Sigmoid colon (tissue), 4 donors: Measurements from ENCODE around the gene SLC9C2.

Source experiments
- POLR2AphosphoS5 ChIP-seq, 4 donors: sonication (generic); formaldehyde crosslinking; IDR thresholded peaks; one replicate each; pipeline ENCODE4 v1.6.1; 2017; ENCODE audit warnings: antibody characterized with exemption in 4 of 4
- TF ChIP-seq, protein P1 (sequence below), 4 experiments: fragments of 450-650 bp in 3 of 4; fragments of 200-600 bp in 1 of 4; IDR thresholded peaks; one replicate each; pipeline ENCODE4 v1.5.1; 2016 to 2019; ENCODE audit warnings: antibody characterized with exemption in 4 of 4, mild to moderate bottlenecking in 3 of 4, moderate library complexity in 2 of 4

DNA sequence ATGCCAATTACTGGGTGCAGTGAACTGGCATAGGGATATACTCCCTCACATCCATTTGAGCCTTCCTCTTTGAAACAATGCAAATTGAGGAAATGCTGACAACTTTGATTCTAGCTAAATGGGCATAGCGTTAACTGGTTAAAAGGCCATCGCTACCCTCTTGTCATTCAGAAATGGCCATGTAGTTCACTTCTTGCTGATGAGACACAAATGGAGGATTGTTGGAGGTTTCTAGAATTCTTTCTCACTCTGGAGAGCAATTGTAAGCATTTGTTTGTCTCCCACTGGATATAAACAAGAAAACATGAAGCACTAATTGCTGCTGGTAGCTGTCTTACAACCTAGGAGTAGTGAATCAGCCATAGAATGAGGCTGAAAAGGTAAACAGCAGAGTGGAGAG is 111.4 kb downstream of the SLC9C2 start:
- TF ChIP-seq, protein P1, sequence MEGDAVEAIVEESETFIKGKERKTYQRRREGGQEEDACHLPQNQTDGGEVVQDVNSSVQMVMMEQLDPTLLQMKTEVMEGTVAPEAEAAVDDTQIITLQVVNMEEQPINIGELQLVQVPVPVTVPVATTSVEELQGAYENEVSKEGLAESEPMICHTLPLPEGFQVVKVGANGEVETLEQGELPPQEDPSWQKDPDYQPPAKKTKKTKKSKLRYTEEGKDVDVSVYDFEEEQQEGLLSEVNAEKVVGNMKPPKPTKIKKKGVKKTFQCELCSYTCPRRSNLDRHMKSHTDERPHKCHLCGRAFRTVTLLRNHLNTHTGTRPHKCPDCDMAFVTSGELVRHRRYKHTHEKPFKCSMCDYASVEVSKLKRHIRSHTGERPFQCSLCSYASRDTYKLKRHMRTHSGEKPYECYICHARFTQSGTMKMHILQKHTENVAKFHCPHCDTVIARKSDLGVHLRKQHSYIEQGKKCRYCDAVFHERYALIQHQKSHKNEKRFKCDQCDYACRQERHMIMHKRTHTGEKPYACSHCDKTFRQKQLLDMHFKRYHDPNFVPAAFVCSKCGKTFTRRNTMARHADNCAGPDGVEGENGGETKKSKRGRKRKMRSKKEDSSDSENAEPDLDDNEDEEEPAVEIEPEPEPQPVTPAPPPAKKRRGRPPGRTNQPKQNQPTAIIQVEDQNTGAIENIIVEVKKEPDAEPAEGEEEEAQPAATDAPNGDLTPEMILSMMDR (IDR thresholded peaks at IDR 0.05), result no peak
- no peak for TF ChIP-seq POLR2AphosphoS5 (IDR thresholded peaks at IDR 0.05)
